Measurements from ENCODE around the gene SCMH1.

- TF ChIP-seq CTCF (IDR thresholded peaks at IDR 0.05) (no peak), POLR2A (IDR thresholded peaks at IDR 0.05) (no peak)
Observed at GRCh38 chr1:41184446-41184845, 57.7 kb downstream of the SCMH1 start.

All from breast epithelium (tissue), 3 donors.